GM23338 (cell line): ENCODE measurements around the gene ADAD2. TPM values are rescaled to one million over a fixed set of nuclear protein-coding genes. Genes with fewer than 3 reads are reported as not detected.
A peak's percentile ranks its signal among the peaks of the same experiment; 100 is the strongest.

Source experiments
- ATAC-seq: fragments of 200-7000 bp; cut with Tn5 transposase; 3 replicates; pipeline ENCODE4 v1.9.1; 2020
- DNase-seq: peaks from one replicate; pipeline ENCODE4 v3.0.0-alpha.2; 2015; ENCODE audit warnings: low spot score
- H2AFZ ChIP-seq: fragments of 200-600 bp; sonication (generic); 2 replicates; pipeline ENCODE4 v1.8.0; 2016; ENCODE audit warnings: antibody characterized with exemption, mild to moderate bottlenecking, moderate library complexity
- H3F3A ChIP-seq: fragments of 200-600 bp; sonication (generic); replicated peaks from 2 replicates; pipeline ENCODE4 v1.8.0; 2017; ENCODE audit warnings: antibody characterized with exemption, mixed run types, low read depth
- H3K27ac ChIP-seq: fragments of 200-600 bp; sonication (generic); 2 replicates; pipeline ENCODE4 v1.6.1; 2016; ENCODE audit warnings: low read depth
- H3K27me3 ChIP-seq: fragments of 200-600 bp; sonication (generic); 2 replicates; pipeline ENCODE4 v1.8.0; 2016; ENCODE audit warnings: mild to moderate bottlenecking, mixed run types, moderate library complexity; ENCODE audit not compliant: insufficient read depth
- H3K36me3 ChIP-seq: fragments of 200-600 bp; sonication (generic); 2 replicates; pipeline ENCODE4 v1.8.0; 2016; ENCODE audit warnings: mild to moderate bottlenecking; ENCODE audit not compliant: insufficient read depth
- H3K4me1 ChIP-seq: fragments of 200-600 bp; sonication (generic); 2 replicates; pipeline ENCODE4 v1.8.0; 2016; ENCODE audit warnings: mild to moderate bottlenecking, moderate library complexity; ENCODE audit not compliant: insufficient read depth
- H3K4me2 ChIP-seq: fragments of 200-600 bp; sonication (generic); 2 replicates; pipeline ENCODE4 v1.7.1; 2017; ENCODE audit warnings: mixed run types
- H3K4me3 ChIP-seq: fragments of 200-600 bp; sonication (generic); 2 replicates; pipeline ENCODE4 v1.6.1; 2016; ENCODE audit warnings: mixed run types
- H3K79me2 ChIP-seq: fragments of 200-600 bp; sonication (generic); replicated peaks from 2 replicates; pipeline ENCODE4 v1.8.0; 2017; ENCODE audit warnings: mild to moderate bottlenecking; ENCODE audit not compliant: insufficient read depth
- H3K9me2 ChIP-seq: fragments of 200-600 bp; sonication (generic); 2 replicates; pipeline ENCODE4 v1.8.0; 2017; ENCODE audit not compliant: insufficient read depth
- H4K20me1 ChIP-seq: fragments of 200-600 bp; sonication (generic); replicated peaks from 2 replicates; pipeline ENCODE4 v1.8.0; 2017; ENCODE audit warnings: mild to moderate bottlenecking; ENCODE audit not compliant: insufficient read depth
- H3K27ac Mint-ChIP-seq: 2 replicates; pipeline ENCODE4 v1.8.0; 2020; ENCODE audit warnings: inconsistent platforms, mild to moderate bottlenecking, moderate library complexity, mixed read lengths
- H3K27me3 Mint-ChIP-seq: 3 replicates; pipeline ENCODE4 v1.8.0; 2022; ENCODE audit warnings: low read depth, mild to moderate bottlenecking, moderate library complexity, mixed read lengths, inconsistent platforms; ENCODE audit not compliant: insufficient read depth, poor library complexity
- H3K36me3 Mint-ChIP-seq: 3 replicates; pipeline ENCODE4 v1.8.0; 2021; ENCODE audit warnings: low read depth, mild to moderate bottlenecking, inconsistent platforms, moderate library complexity, mixed read lengths
- H3K4me1 Mint-ChIP-seq: 3 replicates; pipeline ENCODE4 v1.8.0; 2020; ENCODE audit warnings: mild to moderate bottlenecking, inconsistent platforms, mixed read lengths
- H3K4me3 Mint-ChIP-seq: 3 replicates; pipeline ENCODE4 v1.8.0; 2021; ENCODE audit warnings: moderate library complexity, mild to moderate bottlenecking, inconsistent platforms, mixed read lengths
- H3K9me3 Mint-ChIP-seq: 3 replicates; pipeline ENCODE4 v1.8.0; 2020; ENCODE audit warnings: moderate library complexity, mild to moderate bottlenecking, inconsistent platforms, mixed read lengths
- CREB1 ChIP-seq: fragments of 250-450 bp; sonication (Bioruptor Pico); IDR thresholded peaks from 2 replicates; pipeline ENCODE4 v1.5.0; 2020; ENCODE audit warnings: low read depth, mild to moderate bottlenecking, moderate library complexity
- CTCF ChIP-seq, 2 experiments: fragments of 200-600 bp in 1 of 2; sonication (generic) in 1 of 2; conservative IDR thresholded peaks; 2 replicates each; pipeline versions ENCODE4 v1.5.1 to v1.6.1; 2016 to 2017; ENCODE audit warnings: antibody characterized with exemption in 2 of 2, low read depth in 2 of 2, mild to moderate bottlenecking in 2 of 2, moderate library complexity in 1 of 2
- ETS1 ChIP-seq: IDR thresholded peaks from 2 replicates; pipeline ENCODE4 v1.6.1; 2016; ENCODE audit warnings: antibody characterized with exemption
- EZH2 ChIP-seq: fragments of 200-600 bp; sonication (generic); IDR thresholded peaks from one replicate; pipeline ENCODE4 v1.8.0; 2017; ENCODE audit warnings: antibody characterized with exemption, mild to moderate bottlenecking, low read depth; ENCODE audit not compliant: unreplicated experiment
- EZH2phosphoT487 ChIP-seq: fragments of 200-600 bp; sonication (generic); IDR thresholded peaks from one replicate; pipeline ENCODE4 v1.8.1; 2018; ENCODE audit warnings: antibody characterized with exemption; ENCODE audit not compliant: unreplicated experiment
- JUNB ChIP-seq: IDR thresholded peaks from one replicate; pipeline ENCODE4 v1.6.1; 2016; ENCODE audit warnings: antibody characterized with exemption; ENCODE audit not compliant: unreplicated experiment
- NANOG ChIP-seq: IDR thresholded peaks from 2 replicates; pipeline ENCODE4 v1.6.1; 2016; ENCODE audit warnings: antibody characterized with exemption, borderline replicate concordance
- POLR2AphosphoS5 ChIP-seq: IDR thresholded peaks from 2 replicates; pipeline ENCODE4 v1.6.1; 2016; ENCODE audit warnings: antibody characterized with exemption, low read depth
- REST ChIP-seq: IDR thresholded peaks from one replicate; pipeline ENCODE4 v1.6.1; 2018; ENCODE audit warnings: antibody characterized with exemption; ENCODE audit not compliant: unreplicated experiment
- STAT1 ChIP-seq: IDR thresholded peaks from one replicate; pipeline ENCODE4 v1.6.1; 2016; ENCODE audit warnings: antibody characterized with exemption; ENCODE audit not compliant: unreplicated experiment
- ZNF114 ChIP-seq: fragments of 250-450 bp; sonication (Bioruptor Pico); IDR thresholded peaks from 2 replicates; pipeline ENCODE4 v1.5.0; 2020; ENCODE audit warnings: mild to moderate bottlenecking, moderate library complexity
- ZNF331 ChIP-seq: fragments of 250-450 bp; sonication (Bioruptor Pico); IDR thresholded peaks from 2 replicates; pipeline ENCODE4 v1.5.0; 2020; ENCODE audit warnings: low read depth, mild to moderate bottlenecking, moderate library complexity
- ZNF462 ChIP-seq: fragments of 250-450 bp; sonication (Bioruptor Pico); IDR thresholded peaks from 2 replicates; pipeline ENCODE4 v1.5.0; 2020; ENCODE audit warnings: mild to moderate bottlenecking, moderate library complexity
- polyA plus RNA-seq: library from polyadenylated mRNA; unstranded; fragments of >200 nt; fragmentation: Nextera tagmentation; extraction: Ambion mirVana; gene quantifications from 2 replicates; pipeline ENCODE4 v1.2.1, GENCODE V29; 2016
- total RNA-seq: library from RNA; depleted of rRNA; stranded (reverse); fragments of >200 nt; shearing (Covaris generic); gene quantifications from 2 replicates; pipeline ENCODE4 v1.2.3, GENCODE V29; 2014

The ADAD2 gene
- total and polyA plus RNA-seq, 2 experiments from 2014 or later: 1.6 to 4.5 TPM

- TF ChIP-seq ETS1 (no peak), ZNF114 (CRISPR knock-in tag) (no peak), JUNB (no peak), STAT1 (no peak), NANOG (no peak), ZNF462 (CRISPR knock-in tag) (no peak), EZH2phosphoT487 (no peak), CREB1 (CRISPR knock-in tag) (no peak), POLR2AphosphoS5 (no peak), REST (no peak), ZNF331 (CRISPR knock-in tag) (no peak), EZH2 (no peak), CTCF (conservative IDR thresholded peaks at IDR 0.05; ENCODE audit: low read depth in 2 of 2) (no peak)
- Histone ChIP-seq H2AFZ (no peak overlapping the region), H3K9me2 (no peaks in the 10 kb centered on the region), H3K27ac (no peak overlapping the region), H3K27me3 (no peaks in the 10 kb centered on the region), H3K4me2 (no peak overlapping the region), H3K4me3 (no peak overlapping the region), H3K79me2 (peaks cover 31% of the 10 kb centered on the region), H3K36me3 (no peaks in the 10 kb centered on the region; the same call in 1 of the 2 replicates), H3K4me1 (0 out of 2 replicates have a peak, but pooled peaks cover 6% of the 10 kb centered on the region), H4K20me1 (0 out of 2 replicates have a peak, but pooled peaks cover 4% of the 10 kb centered on the region), H3F3A (no peaks in the 10 kb centered on the region)
- Mint-ChIP-seq H3K36me3 (peaks cover 36% of the 10 kb centered on the region), H3K27me3 (peaks cover 4% of the 10 kb centered on the region), H3K4me3 (peak overlapping the region; percentile 97), H3K4me1 (peaks cover 7% of the 10 kb centered on the region; the same call in 2 of the 3 replicates), H3K9me3 (no peaks in the 10 kb centered on the region), H3K27ac (peak overlapping the region; percentile 50; the same call in 1 of the 2 replicates)
- ATAC-seq: no peak
- no peak for DNase-seq
Observed at GRCh38 chr16:84184775-84185174, 6.2 kb upstream of the ADAD2 start.
